Motor neuron (in vitro differentiated cells): ENCODE results near the gene COL19A1. TPM values are rescaled to one million over a fixed set of nuclear protein-coding genes. Genes with fewer than 3 reads are reported as not detected.
A peak's percentile ranks its signal among the peaks of the same experiment; 100 is the strongest.

ENCODE experiments used
- ATAC-seq, 8 experiments: fragments of 200-7000 bp; cut with Tn5 transposase; replicated peaks in 6 of 8; 2 replicates each; pipeline ENCODE4 v1.8.0; 2021; ENCODE audit warnings: mild to moderate bottlenecking in 8 of 8, moderate library complexity in 8 of 8
- H3K27ac ChIP-seq, 2 donors: fragments of 250-450 bp; sonication (Bioruptor Pico); 2 replicates each; pipeline ENCODE4 v1.9.0; 2021; ENCODE audit warnings: antibody characterized with exemption in 2 of 2, mild to moderate bottlenecking in 2 of 2, moderate library complexity in 1 of 2
- H3K4me1 ChIP-seq, 2 donors: fragments of 250-450 bp; sonication (Bioruptor Pico); replicated peaks in 1 of 2; 2 replicates each; pipeline ENCODE4 v1.6.1; 2021; ENCODE audit warnings: antibody characterized with exemption in 2 of 2, mild to moderate bottlenecking in 2 of 2, moderate library complexity in 1 of 2
- H3K4me3 ChIP-seq, 5 donors: fragments of 250-450 bp; sonication (Bioruptor Pico); 2 replicates each; pipeline ENCODE4 v1.9.0; 2021; ENCODE audit warnings: antibody characterized with exemption in 5 of 5, mild to moderate bottlenecking in 5 of 5, moderate library complexity in 4 of 5
- WGBS, 10 experiments: fragments of 450-650 bp; shearing (Covaris generic); methylation state at CpG; one replicate each; pipeline ENCODE4 v1.0.0; 2022; 5-methylcytosine and 5-hydroxymethylcytosine counted together
- in situ Hi-C, 9 experiments: fragments of 400-800 bp; cut with MboI; loops; one replicate each; pipeline ENCODE4 v1.15.0; 2021; ENCODE audit warnings: low sequenced_read_pairs in 9 of 9, low pct_unique_long_range_greater_than_20kb in 2 of 9; ENCODE audit not compliant: unreplicated experiment in 9 of 9
- total RNA-seq, 8 experiments: library from RNA; unstranded; fragments of 300-600 nt; gene quantifications; 2 replicates each; pipeline versions ENCODE4 v1.2.3 to v1.2.4, GENCODE V29; 2022

Gene COL19A1
- total RNA-seq, 8 experiments from 2014 or later: 0.45 to 5.9 (median 0.92) TPM

GRCh38 chr6:70183538-70183937 is 317.2 kb downstream of the COL19A1 start:
- Histone ChIP-seq H3K27ac (no peak overlapping the region), H3K4me3 (no peak overlapping the region), H3K4me1 (peaks cover 4 to 18% of the 10 kb centered on the region in 2 donors)
- peak in 4 of 8 experiments; percentile 25 to 74 (median 72) for ATAC-seq
- in situ Hi-C loops: no loop called here
- 14 to 67% (median 38%) methylated on average over 1 to 3 of the region's 3 CpGs; no CpG with 5 or more reads in 2 of the 10 experiments for WGBS, 10 experiments

DNA sequence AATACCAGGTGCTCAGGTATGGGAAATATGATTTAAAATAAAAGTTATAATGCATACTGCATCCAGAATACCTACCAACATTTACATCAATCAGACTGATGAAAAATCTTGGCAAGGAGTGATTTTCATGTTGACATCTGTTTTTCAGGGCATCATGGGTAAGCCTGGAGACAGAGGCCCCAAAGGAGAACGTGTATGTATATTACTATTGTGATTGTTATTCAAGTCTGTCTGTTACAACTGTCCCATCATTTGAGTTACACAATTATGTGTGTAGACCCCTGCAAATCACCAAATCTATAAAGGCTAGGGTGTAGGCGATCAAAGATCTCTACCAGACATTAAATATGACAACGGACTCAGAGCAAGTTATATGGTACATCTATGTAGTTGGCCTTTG is 318.4 kb downstream of the COL19A1 start:
- H3K27ac ChIP-seq: no peak overlapping the region
- WGBS, 10 experiments: 38 to 100% (median 70%) methylated on average over 1 to 3 of the region's 3 CpGs; no CpG with 5 or more reads in 2 of the 10 experiments
- in situ Hi-C loops: no loop called here
- H3K4me1 ChIP-seq: peaks cover 4 to 23% of the 10 kb centered on the region in 2 donors
- ATAC-seq: no peak
- no peak overlapping the region for H3K4me3 ChIP-seq

DNA sequence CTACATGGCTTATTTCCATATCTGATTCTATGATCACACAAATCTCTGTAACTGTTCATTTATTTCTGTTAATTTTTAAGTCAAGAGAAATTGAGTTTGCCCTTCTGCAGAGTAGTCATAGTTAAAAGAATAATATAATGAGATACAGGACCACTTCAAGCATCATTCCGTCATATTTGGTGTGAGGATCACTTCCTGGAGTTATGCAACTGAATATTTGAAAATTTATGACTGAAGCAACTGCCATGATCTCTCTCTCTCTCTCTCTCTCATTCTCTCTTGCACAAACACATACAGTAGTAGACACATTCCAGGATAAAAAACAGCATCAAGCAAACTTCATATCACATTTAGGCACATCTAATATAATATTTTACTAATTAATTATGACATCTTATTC is 320.1 kb downstream of the COL19A1 start:
- Histone ChIP-seq H3K4me1 (peaks cover 0 to 23% of the 10 kb centered on the region in 2 donors), H3K27ac (no peak overlapping the region), H3K4me3 (no peak overlapping the region)
- in situ Hi-C loops: no loop called here
- 14 to 100% (median 100%) methylated on average over 1 of the region's 1 CpG for WGBS, 10 experiments
- ATAC-seq: no peak

DNA sequence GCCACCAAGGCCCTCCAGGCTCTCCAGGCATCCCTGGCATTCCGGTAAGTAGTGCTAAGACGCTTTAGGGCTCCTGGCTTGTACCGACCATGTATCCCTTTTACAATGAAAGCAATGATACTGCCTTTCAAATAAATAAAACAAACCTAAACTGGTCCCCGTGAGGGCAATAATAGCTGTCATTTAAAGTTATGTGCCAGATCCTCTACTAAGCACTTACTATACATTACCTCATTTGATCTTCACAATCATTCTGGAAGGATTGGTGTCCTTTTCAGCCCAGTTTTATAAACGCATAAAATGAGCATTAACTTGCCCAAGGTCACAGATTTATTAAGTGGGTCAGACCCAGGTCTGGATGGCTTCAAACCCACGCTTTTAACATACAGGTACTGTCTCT is 321.8 kb downstream of the COL19A1 start:
- Histone ChIP-seq H3K27ac (no peak overlapping the region), H3K4me3 (no peak overlapping the region), H3K4me1 (peaks cover 0 to 17% of the 10 kb centered on the region in 2 donors)
- WGBS, 10 experiments: 20 to 91% (median 56%) methylated on average over 1 to 5 of the region's 6 CpGs
- in situ Hi-C loops: no loop called here
- peak in 3 of 8 experiments; percentile 43 to 83 (median 51) for ATAC-seq

GRCh38 chr6:70194421-70194820 is 328.1 kb downstream of the COL19A1 start:
- Histone ChIP-seq H3K4me1 (peaks cover 0 to 7% of the 10 kb centered on the region in 2 donors), H3K4me3 (no peak overlapping the region), H3K27ac (no peak overlapping the region)
- in situ Hi-C loops: no loop called here
- no peak for ATAC-seq

DNA sequence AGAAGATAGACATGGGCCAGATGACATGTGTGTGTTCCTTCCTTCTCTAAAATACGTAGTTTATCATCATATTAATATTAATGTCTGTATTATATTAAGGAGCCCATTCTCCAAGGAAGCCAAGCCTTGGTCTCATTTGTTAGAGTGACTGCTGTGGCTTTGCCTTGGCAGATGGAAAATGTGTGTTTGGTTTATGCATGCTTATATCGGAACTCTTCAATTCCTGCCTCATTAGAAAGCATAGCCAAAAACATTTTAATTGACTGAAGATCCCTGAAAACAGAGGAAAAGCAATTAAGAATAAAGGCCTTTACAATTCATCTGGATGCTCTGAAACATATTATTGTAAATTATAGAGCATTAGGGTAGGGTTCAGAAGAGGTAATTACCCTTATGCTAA is 330.2 kb downstream of the COL19A1 start:
- no peak overlapping the region for H3K4me3 ChIP-seq
- in situ Hi-C loops: no loop called here
- ATAC-seq: peak in 1 of 8 experiments; percentile 51
- no peak overlapping the region for H3K27ac ChIP-seq
- peaks cover 0 to 7% of the 10 kb centered on the region in 2 donors for H3K4me1 ChIP-seq
- WGBS, 10 experiments: 8 to 96% (median 70%) methylated on average over 1 to 2 of the region's 2 CpGs; no CpG with 5 or more reads in 1 of the 10 experiments

GRCh38 chr6:70198785-70199184 is 332.4 kb downstream of the COL19A1 start:
- in situ Hi-C loops: no loop called here
- 0 to 100% (median 57%) methylated on average over 1 to 2 of the region's 2 CpGs; no CpG with 5 or more reads in 1 of the 10 experiments for WGBS, 10 experiments

GRCh38 chr6:70208235-70208790 is 342.0 kb downstream of the COL19A1 start:
- H3K4me1 ChIP-seq: no peaks in the 10 kb centered on the region
- no peak overlapping the region for H3K27ac ChIP-seq
- in situ Hi-C loops: loop anchor here in 2 of 9 experiments (25.0 kb wide), 1 partner anchor 479 kb away; no protein-coding TSS in a partner anchor
- 11 to 100% (median 51%) methylated on average over 1 of the region's 1 CpG; no CpG with 5 or more reads in 2 of the 10 experiments for WGBS, 10 experiments
- ATAC-seq: peak in 1 of 8 experiments; percentile 23
- H3K4me3 ChIP-seq: no peak overlapping the region

More at GRCh38 chr6:70198785-70199184, 332.4 kb downstream of the COL19A1 start:
- Histone ChIP-seq H3K27ac (no peak overlapping the region), H3K4me3 (no peak overlapping the region), H3K4me1 (peaks cover 0 to 7% of the 10 kb centered on the region in 2 donors)
- ATAC-seq: peak in 2 of 8 experiments; percentile 67 to 73

- H3K27ac ChIP-seq: no peak overlapping the region
- peak in 4 of 8 experiments; percentile 18 to 39 (median 21) for ATAC-seq
- no peaks in the 10 kb centered on the region for H3K4me1 ChIP-seq
- 0 to 94% (median 77%) methylated on average over 2 of the region's 2 CpGs for WGBS, 10 experiments
- in situ Hi-C loops: loop anchor here in 2 of 9 experiments (25.0 kb wide), 1 partner anchor 477 kb away; no protein-coding TSS in a partner anchor
- no peak overlapping the region for H3K4me3 ChIP-seq
Measured at GRCh38 chr6:70210462-70210861, 344.1 kb downstream of the COL19A1 start.

GRCh38 chr6:70215460-70216108 is 349.2 kb downstream of the COL19A1 start:
- ATAC-seq: peak in 2 of 8 experiments; percentile 53 to 57

GRCh38 chr6:70216767-70217166 is 350.4 kb downstream of the COL19A1 start:
- ATAC-seq: peak in 1 of 8 experiments; percentile 35
- in situ Hi-C loops: loop anchor here in 2 of 9 experiments (25.0 kb wide), 1 partner anchor 471 kb away; no protein-coding TSS in a partner anchor
- WGBS, 10 experiments: 50 to 79% (median 75%) methylated on average over 1 to 8 of the region's 8 CpGs; no CpG with 5 or more reads in 5 of the 10 experiments
- Histone ChIP-seq H3K4me1 (no peaks in the 10 kb centered on the region), H3K4me3 (no peak overlapping the region), H3K27ac (no peak overlapping the region)

More at GRCh38 chr6:70215460-70216108, 349.2 kb downstream of the COL19A1 start:
- in situ Hi-C loops: loop anchor here in 2 of 9 experiments (25.0 kb wide), 1 partner anchor 472 kb away; no protein-coding TSS in a partner anchor
- Histone ChIP-seq H3K4me1 (no peaks in the 10 kb centered on the region), H3K4me3 (no peak overlapping the region), H3K27ac (no peak overlapping the region)
- WGBS, 10 experiments: 6 to 100% (median 87%) methylated on average over 1 to 4 of the region's 4 CpGs

DNA sequence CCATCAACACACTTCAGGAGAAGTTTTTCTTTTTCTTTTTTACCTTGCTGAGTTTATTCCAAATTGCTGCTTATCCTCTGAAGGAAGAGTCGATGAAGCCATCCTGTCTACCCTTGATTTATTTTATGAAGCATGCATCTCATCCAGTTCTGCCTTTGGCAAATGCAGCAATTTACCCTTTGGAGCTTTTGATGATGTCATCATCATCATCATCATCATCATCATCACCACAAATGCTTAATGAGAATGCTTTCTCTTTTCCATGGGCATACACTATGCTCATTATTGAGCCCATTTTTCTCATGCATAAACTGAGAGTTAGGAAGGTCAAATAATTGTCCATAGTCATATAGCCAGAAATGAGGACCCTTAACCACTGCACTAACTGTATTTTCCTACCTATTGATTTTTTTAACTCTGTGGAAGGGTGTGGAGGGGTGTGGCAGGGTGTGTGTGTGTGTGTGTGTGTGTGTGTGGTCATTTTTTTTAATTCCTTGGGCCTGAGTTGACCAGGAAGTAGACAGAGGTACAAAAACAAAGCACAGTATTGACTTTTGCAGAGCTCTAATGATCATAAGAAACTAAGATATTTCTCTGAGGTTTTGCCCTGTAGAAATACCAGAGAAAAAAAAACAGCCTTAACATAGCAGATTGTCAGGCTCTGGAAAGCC is 353.7 kb downstream of the COL19A1 start:
- no peak overlapping the region for H3K27ac ChIP-seq
- WGBS, 10 experiments: 23 to 100% (median 60%) methylated on average over 1 of the region's 1 CpG; no CpG with 5 or more reads in 2 of the 10 experiments
- ATAC-seq: peak in 1 of 8 experiments; percentile 12
- no peaks in the 10 kb centered on the region for H3K4me1 ChIP-seq
- in situ Hi-C loops: loop anchor here in 2 of 9 experiments (25.0 kb wide), 1 partner anchor 467 kb away; no protein-coding TSS in a partner anchor
- H3K4me3 ChIP-seq: no peak overlapping the region
